DND-41 (cell line): ENCODE measurements around the gene SEC11C.
A peak's percentile ranks its signal among the peaks of the same experiment; 100 is the strongest.
"Not testable (repeated sequence)": the region's sequence is repeated elsewhere in the genome, so short reads cannot be mapped to it uniquely, and the experiment has no call there.

Source experiments
- ATAC-seq: fragments of 200-7000 bp; cut with Tn5 transposase; 3 replicates; pipeline ENCODE4 v1.9.1; 2021; ENCODE audit warnings: low read depth; ENCODE audit not compliant: insufficient read depth
- DNase-seq: peaks from one replicate; pipeline ENCODE4 v3.0.0-alpha.2; 2020
- H2AFZ ChIP-seq: 2 replicates; pipeline ENCODE4 v1.6.0; 2012; ENCODE audit warnings: low read depth, low read length
- H3K27ac ChIP-seq: 2 replicates; pipeline ENCODE4 v1.5.1; 2012; ENCODE audit warnings: low read length, inconsistent platforms
- H3K27me3 ChIP-seq: fragments of 200-600 bp; sonication (generic); 2 replicates; pipeline ENCODE4 v1.6.0; 2012; ENCODE audit warnings: low read length, mild to moderate bottlenecking, inconsistent platforms; ENCODE audit not compliant: insufficient read depth, poor library complexity
- H3K36me3 ChIP-seq: 2 replicates; pipeline ENCODE4 v1.5.1; 2012; ENCODE audit warnings: low read length, inconsistent platforms; ENCODE audit not compliant: insufficient read depth
- H3K4me1 ChIP-seq: 2 replicates; pipeline ENCODE4 v1.5.1; 2012; ENCODE audit warnings: mild to moderate bottlenecking, low read length; ENCODE audit not compliant: insufficient read depth
- H3K4me2 ChIP-seq: 2 replicates; pipeline ENCODE4 v1.6.0; 2012; ENCODE audit warnings: mild to moderate bottlenecking, moderate library complexity, low read length, inconsistent platforms; ENCODE audit not compliant: insufficient read depth
- H3K4me3 ChIP-seq, 2 experiments: fragments of 200-600 bp in 1 of 2; shearing (Covaris generic) in 1 of 2; 2 replicates each; pipeline ENCODE4 v1.5.1; 2012 to 2016; ENCODE audit warnings: inconsistent platforms in 2 of 2, low read length in 2 of 2, mild to moderate bottlenecking in 2 of 2, low read depth in 1 of 2, moderate library complexity in 1 of 2
- H3K79me2 ChIP-seq: 2 replicates; pipeline ENCODE4 v1.6.0; 2012; ENCODE audit warnings: low read length, inconsistent platforms; ENCODE audit not compliant: insufficient read depth
- H3K9ac ChIP-seq: 2 replicates; pipeline ENCODE4 v1.6.0; 2012; ENCODE audit warnings: low read depth, mild to moderate bottlenecking, inconsistent platforms, low read length, moderate library complexity
- H3K9me3 ChIP-seq: 2 replicates; pipeline ENCODE4 v1.5.1; 2012; ENCODE audit warnings: low read length, moderate library complexity, mild to moderate bottlenecking, inconsistent platforms; ENCODE audit not compliant: insufficient read depth, severe bottlenecking
- H4K20me1 ChIP-seq: 2 replicates; pipeline ENCODE4 v1.6.0; 2012; ENCODE audit warnings: low read length; ENCODE audit not compliant: insufficient read depth
- EZH2 ChIP-seq: IDR thresholded peaks from 3 replicates; pipeline ENCODE4 v1.6.1; 2012; ENCODE audit warnings: borderline replicate concordance, low read depth, mild to moderate bottlenecking, moderate library complexity, low read length, inconsistent platforms; ENCODE audit not compliant: severe bottlenecking
- TF ChIP-seq, protein P1 (sequence below): IDR thresholded peaks from 2 replicates; pipeline ENCODE4 v1.5.1; 2012; ENCODE audit warnings: borderline replicate concordance, low read length, moderate library complexity, mild to moderate bottlenecking; ENCODE audit not compliant: poor library complexity, severe bottlenecking; ENCODE audit errors: extremely low read depth

SEC11C gene

DNA sequence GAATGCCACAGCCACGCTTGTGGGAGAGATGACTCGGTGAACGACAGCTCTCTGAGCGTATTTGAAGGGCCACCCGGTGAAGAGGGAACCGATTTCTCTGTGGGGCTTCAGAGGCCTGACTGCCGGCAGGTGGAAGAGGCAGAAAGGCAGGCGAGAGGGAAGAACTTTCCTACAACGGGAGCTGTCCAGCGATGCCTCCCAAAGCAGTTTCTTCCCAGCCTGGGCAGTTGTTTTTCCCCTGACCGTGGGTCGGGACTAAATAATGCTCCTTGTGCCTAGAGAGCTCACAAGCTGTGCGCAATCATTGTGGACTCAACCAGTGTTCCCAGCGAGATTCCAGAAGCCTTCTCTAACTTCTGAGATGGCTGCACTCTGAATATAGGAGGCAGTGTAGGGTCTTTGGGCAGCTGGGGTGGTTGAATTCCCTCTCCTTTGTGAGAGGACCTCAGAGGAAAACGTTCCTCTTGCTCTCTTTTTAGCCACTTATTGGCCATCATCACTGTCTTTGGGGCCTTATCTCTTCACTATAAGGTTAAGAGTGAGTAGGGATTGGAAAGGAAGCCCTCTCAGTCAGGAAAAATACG, 710 bp downstream of the SEC11C start:
- H3K79me2 ChIP-seq = peaks cover 29% of the 10 kb centered on the region
- H3K9me3 ChIP-seq = no peaks in the 10 kb centered on the region
- TF ChIP-seq EZH2 = no peak
- TF ChIP-seq, protein P1, sequence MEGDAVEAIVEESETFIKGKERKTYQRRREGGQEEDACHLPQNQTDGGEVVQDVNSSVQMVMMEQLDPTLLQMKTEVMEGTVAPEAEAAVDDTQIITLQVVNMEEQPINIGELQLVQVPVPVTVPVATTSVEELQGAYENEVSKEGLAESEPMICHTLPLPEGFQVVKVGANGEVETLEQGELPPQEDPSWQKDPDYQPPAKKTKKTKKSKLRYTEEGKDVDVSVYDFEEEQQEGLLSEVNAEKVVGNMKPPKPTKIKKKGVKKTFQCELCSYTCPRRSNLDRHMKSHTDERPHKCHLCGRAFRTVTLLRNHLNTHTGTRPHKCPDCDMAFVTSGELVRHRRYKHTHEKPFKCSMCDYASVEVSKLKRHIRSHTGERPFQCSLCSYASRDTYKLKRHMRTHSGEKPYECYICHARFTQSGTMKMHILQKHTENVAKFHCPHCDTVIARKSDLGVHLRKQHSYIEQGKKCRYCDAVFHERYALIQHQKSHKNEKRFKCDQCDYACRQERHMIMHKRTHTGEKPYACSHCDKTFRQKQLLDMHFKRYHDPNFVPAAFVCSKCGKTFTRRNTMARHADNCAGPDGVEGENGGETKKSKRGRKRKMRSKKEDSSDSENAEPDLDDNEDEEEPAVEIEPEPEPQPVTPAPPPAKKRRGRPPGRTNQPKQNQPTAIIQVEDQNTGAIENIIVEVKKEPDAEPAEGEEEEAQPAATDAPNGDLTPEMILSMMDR = no peak
- peak overlapping the region; percentile 45 to 68; a peak in 3 of 4 replicates for H3K4me3 ChIP-seq
- no peaks in the 10 kb centered on the region for H3K27me3 ChIP-seq
- peak overlapping the region; percentile 72 for H3K9ac ChIP-seq
- H3K36me3 ChIP-seq = no peaks in the 10 kb centered on the region
- H3K27ac ChIP-seq = peak overlapping the region; percentile 34
- DNase-seq (no peak), ATAC-seq (no peak)
- peak overlapping the region; percentile 97 for H3K4me2 ChIP-seq
- H3K4me1 ChIP-seq = peaks cover 24% of the 10 kb centered on the region
- H2AFZ ChIP-seq = peak overlapping the region; percentile 96
- H4K20me1 ChIP-seq = peaks cover 22% of the 10 kb centered on the region; the same call in 1 of the 2 replicates

DNA sequence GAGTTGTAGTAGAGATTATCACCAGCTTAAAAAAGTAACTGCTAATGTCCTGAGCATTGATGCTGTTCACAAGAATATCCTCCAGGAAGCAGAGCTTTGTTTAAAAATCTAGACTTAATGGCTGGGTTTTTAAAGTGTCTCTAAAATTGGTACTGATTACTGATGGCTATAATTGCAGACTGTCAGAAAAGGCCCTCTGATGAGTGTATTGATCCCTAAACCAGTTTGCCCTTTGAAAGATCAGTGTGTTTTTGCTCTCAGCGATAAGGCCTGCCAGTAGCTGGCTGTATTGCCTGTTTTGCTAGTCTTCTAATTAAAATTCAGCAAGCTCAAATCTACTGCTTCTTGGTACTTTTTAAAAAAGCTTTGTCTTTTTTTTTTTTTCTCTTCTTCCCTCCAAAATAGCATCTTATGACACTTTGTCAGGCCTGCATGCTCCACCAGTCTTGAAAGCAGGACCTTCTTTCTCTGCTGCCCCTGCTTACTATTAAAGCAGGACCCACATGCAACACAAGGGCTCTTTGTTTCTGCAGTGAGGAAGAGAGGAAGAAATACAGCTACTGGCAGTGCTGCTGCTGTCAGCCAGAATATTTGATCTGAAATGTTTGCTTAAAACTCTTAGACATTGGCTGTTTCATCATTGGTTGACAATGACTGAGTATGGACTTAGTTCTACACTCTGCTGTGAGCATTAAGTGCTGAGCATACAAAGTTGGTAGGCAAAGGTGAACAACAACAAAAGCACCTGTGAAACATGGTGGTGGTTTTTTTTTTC, 1.8 kb downstream of the SEC11C start:
- peak overlapping the region in 1 of 2 experiments; percentile 68; a peak in 1 of 4 replicates for H3K4me3 ChIP-seq
- no peaks in the 10 kb centered on the region for H3K36me3 ChIP-seq
- H3K9me3 ChIP-seq = no peaks in the 10 kb centered on the region
- H2AFZ ChIP-seq = no peak overlapping the region
- H3K27ac ChIP-seq = no peak overlapping the region
- H3K9ac ChIP-seq = no peak overlapping the region
- peaks cover 29% of the 10 kb centered on the region; the same call in 1 of the 2 replicates for H4K20me1 ChIP-seq
- TF ChIP-seq EZH2 = no peak
- TF ChIP-seq, protein P1 = no peak
- no peaks in the 10 kb centered on the region for H3K27me3 ChIP-seq
- ATAC-seq (no peak), DNase-seq (no peak)
- peaks cover 32% of the 10 kb centered on the region for H3K79me2 ChIP-seq
- H3K4me1 ChIP-seq = peaks cover 24% of the 10 kb centered on the region
- H3K4me2 ChIP-seq = peak overlapping the region; percentile 97

DNA sequence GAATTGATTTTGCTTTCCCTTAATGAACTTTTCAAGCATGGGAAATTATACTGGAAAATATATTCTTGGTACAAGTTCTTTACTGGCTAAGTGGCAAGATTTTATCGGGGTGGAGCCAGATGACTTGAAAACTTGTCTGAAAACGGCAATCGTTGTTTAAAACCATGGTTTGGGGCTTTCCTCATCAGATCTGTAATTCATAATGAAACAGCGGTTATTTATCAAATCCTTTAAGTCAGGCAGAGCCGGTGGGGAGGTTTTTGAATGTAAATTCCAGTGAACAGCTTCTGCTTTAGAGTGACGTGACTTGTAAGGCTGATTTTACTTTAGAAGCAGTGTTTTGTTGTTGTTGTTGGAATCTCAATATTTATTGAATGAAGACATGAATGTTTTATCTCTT, 2.6 kb downstream of the SEC11C start:
- DNase-seq (no peak), ATAC-seq (no peak)
- Histone ChIP-seq H3K9ac (no peak overlapping the region), H3K27me3 (no peaks in the 10 kb centered on the region), H3K27ac (no peak overlapping the region), H4K20me1 (peaks cover 32% of the 10 kb centered on the region; the same call in 1 of the 2 replicates), H3K4me1 (peaks cover 24% of the 10 kb centered on the region), H3K4me3 (no peak overlapping the region), H3K79me2 (peaks cover 32% of the 10 kb centered on the region), H3K9me3 (no peaks in the 10 kb centered on the region), H3K4me2 (no peak overlapping the region; the same call in 1 of the 2 replicates), H3K36me3 (no peaks in the 10 kb centered on the region), H2AFZ (no peak overlapping the region)
- no peak for TF ChIP-seq EZH2
- TF ChIP-seq, protein P1 = no peak

DNA sequence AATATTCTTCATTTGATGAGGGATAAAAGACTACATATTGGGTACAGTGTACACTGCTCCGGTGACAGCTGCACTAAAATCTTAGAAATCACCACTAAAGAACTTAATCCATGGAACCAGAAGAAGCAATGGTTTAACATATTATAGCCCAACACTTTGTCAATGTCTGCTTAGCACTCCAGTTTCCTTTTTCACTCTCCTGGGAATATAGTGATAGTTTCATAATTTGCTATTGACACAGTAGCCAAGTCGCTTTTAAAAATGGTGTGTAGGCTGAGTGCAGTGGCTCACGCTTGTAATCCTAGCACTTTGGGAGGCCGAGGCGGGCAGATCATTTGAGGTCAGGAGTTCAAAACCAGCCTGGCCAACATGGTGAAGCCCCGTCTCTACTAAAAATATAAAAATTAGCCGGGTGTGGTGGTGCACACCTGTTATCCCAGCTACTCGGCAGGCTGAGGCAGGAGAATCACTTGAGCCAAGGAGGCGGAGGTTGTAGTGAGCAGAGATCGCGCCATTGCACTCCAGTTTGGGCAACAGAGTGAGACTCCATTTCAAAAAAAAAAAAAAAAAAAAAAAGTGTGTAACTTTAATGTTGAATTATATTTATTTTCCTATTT, 3.2 kb downstream of the SEC11C start:
- not testable (repeated sequence) for ATAC-seq, H3K27ac ChIP-seq, DNase-seq, H2AFZ ChIP-seq, H3K9ac ChIP-seq, H3K9me3 ChIP-seq, H3K4me3 ChIP-seq, H3K4me2 ChIP-seq, H3K27me3 ChIP-seq, H3K36me3 ChIP-seq
- Histone ChIP-seq H3K79me2 (peaks cover 32% of the 10 kb centered on the region), H3K4me1 (peaks cover 24% of the 10 kb centered on the region), H4K20me1 (peaks cover 38% of the 10 kb centered on the region; the same call in 1 of the 2 replicates)
